SK-N-SH (cell line): ENCODE data around the gene GALK2. TPM values are rescaled to one million over a fixed set of nuclear protein-coding genes. Genes with fewer than 3 reads are reported as not detected.
A peak's percentile ranks its signal among the peaks of the same experiment; 100 is the strongest.

Source experiments
- CTCF ChIA-PET: fragments of 300-600, 350-600 bp; formaldehyde crosslinking; extraction: SDS; loops from one replicate; lab custom pipeline; 2021; lab: Yijun Ruan, JAX
- POLR2A ChIA-PET: fragments of 350-600 bp; sonication (Branson Sonifier 250); formaldehyde crosslinking; extraction: SDS; loops from one replicate; lab custom pipeline; 2020; ENCODE audit warnings: antibody characterized with exemption, inconsistent platforms; lab: Yijun Ruan, JAX
- DNase-seq: peaks from one replicate; pipeline ENCODE4 v3.0.0; 2012
- H2AFZ ChIP-seq: fragments of 200-600 bp; sonication (generic); 2 replicates; pipeline ENCODE4 v1.8.1; 2016; ENCODE audit warnings: antibody characterized with exemption, mild to moderate bottlenecking, low read depth
- H3F3A ChIP-seq: fragments of 200-600 bp; sonication (generic); replicated peaks from 2 replicates; pipeline ENCODE3; 2016; ENCODE audit warnings: antibody characterized with exemption, mild to moderate bottlenecking; ENCODE audit not compliant: insufficient read depth
- H3K27ac ChIP-seq, 2 experiments: fragments of 200-500 bp in 1 of 2; fragments of 200-600 bp in 1 of 2; sonication (Bioruptor generic) in 1 of 2; sonication (generic), shearing (Covaris generic) in 1 of 2; 2 replicates each; pipeline versions ENCODE4 v1.5.1 to v1.6.1; 2014 to 2016; ENCODE audit warnings: low read depth in 2 of 2, inconsistent platforms in 1 of 2, low read length in 1 of 2, mild to moderate bottlenecking in 1 of 2, mixed read lengths in 1 of 2
- H3K27me3 ChIP-seq: fragments of 200-600 bp; sonication (generic), shearing (Covaris generic); 2 replicates; pipeline ENCODE4 v1.6.1; 2016; ENCODE audit warnings: mixed run types; ENCODE audit not compliant: insufficient read depth
- H3K36me3 ChIP-seq, 2 experiments: fragments of 200-500 bp in 1 of 2; fragments of 200-600 bp in 1 of 2; sonication (Bioruptor generic) in 1 of 2; sonication (generic) in 1 of 2; replicated peaks in 1 of 2; 2 replicates each; pipeline versions ENCODE3 to v1.5.1; 2014 to 2016; ENCODE audit warnings: low read length in 1 of 2, mild to moderate bottlenecking in 1 of 2; ENCODE audit not compliant: insufficient read depth in 2 of 2, control insufficient read depth in 1 of 2
- H3K4me1 ChIP-seq, 2 experiments: fragments of 200-500 bp in 1 of 2; fragments of 200-600 bp in 1 of 2; sonication (Bioruptor generic) in 1 of 2; sonication (generic), shearing (Covaris generic) in 1 of 2; 2 replicates each; pipeline versions ENCODE4 v1.5.1 to v1.6.1; 2014 to 2016; ENCODE audit warnings: low read depth in 1 of 2, low read length in 1 of 2, mixed run types in 1 of 2; ENCODE audit not compliant: insufficient read depth in 2 of 2, control insufficient read depth in 1 of 2
- H3K4me2 ChIP-seq: fragments of 200-600 bp; sonication (generic), shearing (Covaris generic); 2 replicates; pipeline ENCODE4 v1.6.1; 2017; ENCODE audit warnings: mixed run types
- H3K4me3 ChIP-seq, 2 experiments: fragments of 200-500 bp in 1 of 2; fragments of 200-600 bp in 1 of 2; sonication (Bioruptor generic) in 1 of 2; sonication (generic), shearing (Covaris generic) in 1 of 2; 2 replicates each; pipeline versions ENCODE4 v1.5.1 to v1.8.1; 2014 to 2016; ENCODE audit warnings: low read depth in 2 of 2, inconsistent platforms in 1 of 2, low read length in 1 of 2, mild to moderate bottlenecking in 1 of 2, mixed read lengths in 1 of 2, moderate library complexity in 1 of 2
- H3K79me2 ChIP-seq: fragments of 200-600 bp; sonication (generic); 2 replicates; pipeline ENCODE4 v1.8.1; 2017; ENCODE audit warnings: mild to moderate bottlenecking; ENCODE audit not compliant: insufficient read depth
- H3K9ac ChIP-seq: fragments of 200-600 bp; sonication (generic); 2 replicates; pipeline ENCODE4 v1.6.1; 2017; ENCODE audit warnings: mixed run types
- H3K9me2 ChIP-seq: fragments of 200-600 bp; sonication (generic); 2 replicates; pipeline ENCODE4 v1.6.1; 2017; ENCODE audit warnings: mixed run types
- H3K9me3 ChIP-seq: fragments of 200-600 bp; sonication (generic); 2 replicates; pipeline ENCODE4 v1.6.1; 2017; ENCODE audit warnings: mixed run types, mild to moderate bottlenecking, moderate library complexity
- H4K20me1 ChIP-seq: fragments of 200-600 bp; sonication (generic); 2 replicates; pipeline ENCODE4 v1.6.1; 2017; ENCODE audit warnings: mild to moderate bottlenecking, mixed run types; ENCODE audit not compliant: insufficient read depth
- CHD2 ChIP-seq: fragments of 150-350 bp; IDR thresholded peaks from 2 replicates; pipeline ENCODE4 v1.6.1; 2018; ENCODE audit warnings: low read length; ENCODE audit not compliant: partially characterized antibody
- ELF1 ChIP-seq: IDR thresholded peaks from 2 replicates; pipeline ENCODE4 v1.4.0; 2012
- EP300 ChIP-seq, 2 experiments: IDR thresholded peaks; 2 replicates each; pipeline versions ENCODE4 v1.4.0 to v1.6.1; 2012; ENCODE audit warnings: borderline replicate concordance in 1 of 2, low read depth in 1 of 2, low read length in 1 of 2
- FOSL2 ChIP-seq: IDR thresholded peaks from 2 replicates; pipeline ENCODE4 v1.4.0; 2012; ENCODE audit warnings: low read depth, mild to moderate bottlenecking, moderate library complexity, borderline replicate concordance
- FOXJ3 ChIP-seq: sonication (generic); formaldehyde crosslinking; IDR thresholded peaks from 2 replicates; pipeline ENCODE4 v1.5.1; 2020; ENCODE audit warnings: mild to moderate bottlenecking, missing genetic modification reagents
- GATA2 ChIP-seq: sonication (generic); formaldehyde crosslinking; IDR thresholded peaks from 2 replicates; pipeline ENCODE4 v1.5.0; 2020; ENCODE audit warnings: mild to moderate bottlenecking, missing genetic modification reagents
- JUND ChIP-seq: IDR thresholded peaks from 2 replicates; pipeline ENCODE4 v1.4.0; 2012
- MEF2A ChIP-seq: IDR thresholded peaks from 2 replicates; pipeline ENCODE4 v1.4.0; 2012; ENCODE audit warnings: low read depth, borderline replicate concordance
- NFIC ChIP-seq: IDR thresholded peaks from 2 replicates; pipeline ENCODE4 v1.4.0; 2012; ENCODE audit warnings: borderline replicate concordance
- POLR2AphosphoS5 ChIP-seq: IDR thresholded peaks from 2 replicates; pipeline ENCODE4 v1.6.1; 2012; ENCODE audit warnings: low read depth, low read length
- RAD21 ChIP-seq: IDR thresholded peaks from 2 replicates; pipeline ENCODE4 v1.6.1; 2012; ENCODE audit warnings: mild to moderate bottlenecking, low read length
- RXRA ChIP-seq: IDR thresholded peaks from 2 replicates; pipeline ENCODE4 v1.4.0; 2012; ENCODE audit warnings: low read depth, mild to moderate bottlenecking, borderline replicate concordance
- SIN3A ChIP-seq: IDR thresholded peaks from 2 replicates; pipeline ENCODE4 v1.6.1; 2012; ENCODE audit warnings: low read depth, mild to moderate bottlenecking, low read length, moderate library complexity, borderline replicate concordance
- SMC3 ChIP-seq: IDR thresholded peaks from 2 replicates; pipeline ENCODE4 v1.6.1; 2012; ENCODE audit warnings: low read depth, low read length, improper control_type of control experiment
- TAF1 ChIP-seq: IDR thresholded peaks from 2 replicates; pipeline ENCODE4 v1.6.1; 2012; ENCODE audit warnings: low read depth, mild to moderate bottlenecking, low read length, moderate library complexity, borderline replicate concordance
- TCF12 ChIP-seq: IDR thresholded peaks from 2 replicates; pipeline ENCODE4 v1.4.0; 2012
- TEAD4 ChIP-seq: IDR thresholded peaks from 2 replicates; pipeline ENCODE4 v1.4.0; 2012; ENCODE audit warnings: mild to moderate bottlenecking, borderline replicate concordance; ENCODE audit not compliant: insufficient read depth
- YY1 ChIP-seq: IDR thresholded peaks from 2 replicates; pipeline ENCODE4 v1.4.0; 2012; ENCODE audit warnings: low read depth, mild to moderate bottlenecking
- WGBS: methylation state at CpG from one replicate; pipeline ENCODE4 v1.1.6; 2017; ENCODE audit warnings: low lambda C conversion rate; 5-methylcytosine and 5-hydroxymethylcytosine counted together
- polyA plus RNA-seq, 3 experiments: library from polyadenylated mRNA; depleted of rRNA; stranded (reverse); fragments of >200 nt; gene quantifications; 2 replicates each; pipeline ENCODE4 v1.2.3, GENCODE V29; 2012
- TF ChIP-seq, protein P1 (sequence below): fragments of 200-600 bp; sonication (generic); IDR thresholded peaks from 2 replicates; pipeline ENCODE4 v1.6.1; 2017; ENCODE audit warnings: antibody characterized with exemption, mild to moderate bottlenecking, moderate library complexity
- TF ChIP-seq, protein P2 (sequence below): IDR thresholded peaks from 2 replicates; pipeline ENCODE4 v1.4.0; 2012; ENCODE audit warnings: low read depth

GALK2 gene
- polyA plus RNA-seq, 1 of the 3 experiments (the other 2 are of a cell fraction), result 19.0 TPM

DNA sequence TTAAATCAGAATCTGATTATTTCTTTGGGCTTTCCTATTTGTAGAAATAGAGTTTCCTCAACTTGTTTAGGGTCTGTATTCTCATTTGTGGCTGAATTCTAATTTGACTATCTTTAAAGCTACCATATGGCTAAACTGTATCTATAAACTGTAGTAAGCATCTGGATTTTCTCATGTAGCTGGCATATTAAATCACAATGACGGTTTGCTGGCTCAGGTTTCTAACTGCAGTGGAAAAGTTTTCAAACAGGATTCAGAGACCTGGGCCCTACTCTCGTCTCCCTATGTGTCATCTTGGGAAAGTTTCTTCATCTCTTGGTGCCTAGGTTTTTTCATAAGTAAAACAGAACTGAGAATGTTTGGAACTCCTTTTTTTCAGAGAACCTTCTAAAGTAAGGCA lies 68.3 kb downstream of the GALK2 start (continued):
- TF ChIP-seq TEAD4, result peak; percentile 62; the same call in 1 of the 2 replicates
- TF ChIP-seq SMC3, result peak; percentile 12; the same call in 1 of the 2 replicates

DNA sequence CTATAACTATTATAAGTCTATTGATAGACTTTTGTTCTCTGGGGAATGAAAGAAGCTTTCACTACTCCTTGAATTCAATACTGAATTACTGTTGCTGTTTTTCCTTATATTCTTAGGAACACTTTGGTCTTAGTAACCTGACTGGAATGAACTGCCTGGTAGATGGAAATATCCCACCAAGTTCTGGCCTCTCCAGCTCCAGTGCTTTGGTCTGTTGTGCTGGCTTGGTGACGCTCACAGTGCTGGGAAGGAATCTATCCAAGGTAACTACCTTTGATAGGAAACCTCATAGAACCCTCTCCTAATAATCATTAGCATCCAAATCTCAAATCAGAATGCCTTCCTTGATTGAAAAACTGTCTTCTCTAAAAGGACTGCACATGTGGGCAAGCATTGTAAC lies 69.1 kb downstream of the GALK2 start:
- H3K27me3 ChIP-seq, result no peaks in the 10 kb centered on the region
- H3K79me2 ChIP-seq, result no peaks in the 10 kb centered on the region
- H2AFZ ChIP-seq, result no peak overlapping the region
- H3K27ac ChIP-seq, result peak overlapping the region; percentile 83 to 84
- no peak for DNase-seq
- CTCF ChIA-PET, result interaction anchor here (1.0 to 6.0 kb wide), 5 partner anchors 228 to 906 kb away, joined by 3 to 116 read pairs (median 7); no protein-coding TSS in a partner anchor
- no peak overlapping the region for H3K4me3 ChIP-seq
- H3K36me3 ChIP-seq, result peaks cover 5 to 13% of the 10 kb centered on the region in 2 experiments
- no peaks in the 10 kb centered on the region for H3K9me2 ChIP-seq
- peaks cover 31% of the 10 kb centered on the region for H3F3A ChIP-seq
- H4K20me1 ChIP-seq, result no peaks in the 10 kb centered on the region
- TF ChIP-seq GATA2 (CRISPR knock-in tag), result no peak
- TF ChIP-seq RXRA, result no peak
- TF ChIP-seq, protein P1, sequence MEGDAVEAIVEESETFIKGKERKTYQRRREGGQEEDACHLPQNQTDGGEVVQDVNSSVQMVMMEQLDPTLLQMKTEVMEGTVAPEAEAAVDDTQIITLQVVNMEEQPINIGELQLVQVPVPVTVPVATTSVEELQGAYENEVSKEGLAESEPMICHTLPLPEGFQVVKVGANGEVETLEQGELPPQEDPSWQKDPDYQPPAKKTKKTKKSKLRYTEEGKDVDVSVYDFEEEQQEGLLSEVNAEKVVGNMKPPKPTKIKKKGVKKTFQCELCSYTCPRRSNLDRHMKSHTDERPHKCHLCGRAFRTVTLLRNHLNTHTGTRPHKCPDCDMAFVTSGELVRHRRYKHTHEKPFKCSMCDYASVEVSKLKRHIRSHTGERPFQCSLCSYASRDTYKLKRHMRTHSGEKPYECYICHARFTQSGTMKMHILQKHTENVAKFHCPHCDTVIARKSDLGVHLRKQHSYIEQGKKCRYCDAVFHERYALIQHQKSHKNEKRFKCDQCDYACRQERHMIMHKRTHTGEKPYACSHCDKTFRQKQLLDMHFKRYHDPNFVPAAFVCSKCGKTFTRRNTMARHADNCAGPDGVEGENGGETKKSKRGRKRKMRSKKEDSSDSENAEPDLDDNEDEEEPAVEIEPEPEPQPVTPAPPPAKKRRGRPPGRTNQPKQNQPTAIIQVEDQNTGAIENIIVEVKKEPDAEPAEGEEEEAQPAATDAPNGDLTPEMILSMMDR, result no peak
- no peak for TF ChIP-seq ELF1
- no peak for TF ChIP-seq JUND
- no peak for TF ChIP-seq NFIC
- H3K9me3 ChIP-seq, result no peaks in the 10 kb centered on the region
- H3K4me1 ChIP-seq, result peaks cover 32 to 33% of the 10 kb centered on the region in 2 experiments; a peak in 3 of 4 replicates
- POLR2A ChIA-PET, result no interaction called here
- H3K9ac ChIP-seq, result no peak overlapping the region; the same call in 1 of the 2 replicates
- H3K4me2 ChIP-seq, result peak overlapping the region; percentile 40; the same call in 1 of the 2 replicates
- WGBS, result 83% methylated on average over 1 of the region's 1 CpG

DNA sequence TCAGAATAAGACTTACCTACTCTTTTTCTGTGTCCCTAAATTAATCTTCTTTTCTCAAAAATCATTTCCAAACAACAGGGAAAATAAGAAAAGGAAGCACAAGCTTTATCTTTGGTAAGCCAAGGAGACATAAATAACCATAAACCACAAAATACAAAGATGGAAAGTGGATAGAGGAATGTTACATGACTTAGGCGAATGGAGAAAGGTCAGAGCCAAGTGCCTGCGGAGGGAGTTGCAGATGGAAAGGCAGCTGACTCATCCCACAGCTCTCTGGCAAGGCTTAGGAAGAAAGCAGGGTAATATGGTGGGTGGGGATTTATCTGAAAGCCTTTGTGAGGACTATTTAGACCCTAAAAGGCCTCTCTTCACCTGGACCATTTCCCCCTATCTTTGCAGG lies 72.8 kb downstream of the GALK2 start:
- ChIA-PET POLR2A (no interaction called here), CTCF (interaction anchor here (0.8 to 2.3 kb wide), 3 partner anchors 7 to 902 kb away, joined by 3 to 9 read pairs (median 9); no protein-coding TSS in a partner anchor)
- TF ChIP-seq TCF12, result peak; percentile 87
- TF ChIP-seq CHD2, result no peak
- TF ChIP-seq YY1, result peak; percentile 52; the same call in 1 of the 2 replicates
- TF ChIP-seq MEF2A, result peak; percentile 48; the same call in 1 of the 2 replicates
- peak; percentile 68; the same call in 1 of the 2 replicates for TF ChIP-seq FOSL2
- TF ChIP-seq RAD21, result no peak
- TF ChIP-seq SMC3, result no peak
- peak; percentile 53; the same call in 1 of the 2 replicates for TF ChIP-seq RXRA
- TF ChIP-seq, protein P2, sequence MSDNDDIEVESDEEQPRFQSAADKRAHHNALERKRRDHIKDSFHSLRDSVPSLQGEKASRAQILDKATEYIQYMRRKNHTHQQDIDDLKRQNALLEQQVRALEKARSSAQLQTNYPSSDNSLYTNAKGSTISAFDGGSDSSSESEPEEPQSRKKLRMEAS, result 0 out of 2 replicates have a peak, but pooled peaks have one; percentile 37
- no peak for TF ChIP-seq SIN3A
- no peak for TF ChIP-seq TAF1
- TF ChIP-seq FOXJ3 (CRISPR knock-in tag), result no peak
- TF ChIP-seq TEAD4, result peak; percentile 70; the same call in 1 of the 2 replicates
- peak in 1 of 2 experiments; percentile 85; a peak in 2 of 4 replicates for TF ChIP-seq EP300 (IDR thresholded peaks at IDR 0.05; ENCODE audit: borderline replicate concordance in 1 of 2, low read depth in 1 of 2, low read length in 1 of 2)
- peak; percentile 83 for TF ChIP-seq NFIC
- TF ChIP-seq POLR2AphosphoS5, result peak; percentile 47; the same call in 1 of the 2 replicates

More for the DNA sequence above, 72.8 kb downstream of the GALK2 start:
- Histone ChIP-seq H3K36me3 (peaks cover 7 to 18% of the 10 kb centered on the region in 2 experiments), H2AFZ (peak overlapping the region; percentile 43; the same call in 1 of the 2 replicates), H3K27me3 (no peaks in the 10 kb centered on the region), H4K20me1 (no peaks in the 10 kb centered on the region), H3K79me2 (no peaks in the 10 kb centered on the region), H3K9me3 (no peaks in the 10 kb centered on the region), H3K4me2 (peak overlapping the region; percentile 30; the same call in 1 of the 2 replicates), H3K4me3 (no peak overlapping the region), H3K9ac (peak overlapping the region; percentile 5; the same call in 1 of the 2 replicates), H3K9me2 (no peaks in the 10 kb centered on the region), H3F3A (peaks cover 27% of the 10 kb centered on the region), H3K4me1 (peaks cover 13 to 20% of the 10 kb centered on the region in 2 experiments; a peak in 3 of 4 replicates), H3K27ac (peak overlapping the region; percentile 68 to 78; a peak in 3 of 4 replicates)
- DNase-seq, result no peak
- WGBS, result 15% methylated on average over 2 of the region's 2 CpGs
